HepG2 (cell line): Measurements from ENCODE around the gene SLC5A3. TPM values are rescaled to one million over a fixed set of nuclear protein-coding genes. Genes with fewer than 3 reads are reported as not detected.

Experiments used
- polyA plus RNA-seq, 8 experiments: library from polyadenylated mRNA; depleted of rRNA in 3 of 8; stranded (reverse) in 7 of 8; unstranded in 1 of 8; fragments of >200 nt; fragmentation: Illumina TruSeq in 4 of 8; extraction: Trizol in 4 of 8; gene quantifications; 2 replicates each; pipeline versions ENCODE4 v1.2.1 to v1.2.3, GENCODE V29; 2011 to 2016; ENCODE audit warnings: low read depth in 4 of 8, missing spikeins in 1 of 8, mixed read lengths in 1 of 8; ENCODE audit not compliant: insufficient read depth in 1 of 8
- total RNA-seq, 5 experiments: library from RNA; depleted of rRNA; stranded (reverse); fragments of >200 nt; fragmentation: Illumina TruSeq; extraction: Trizol; gene quantifications; 2 replicates each; pipeline ENCODE4 v1.2.3, GENCODE V29; 2016; ENCODE audit warnings: low read depth in 1 of 5

Gene SLC5A3
- total and polyA plus RNA-seq, 2 of the 13 experiments (the other 11 are each of a cell fraction or from before 2014, with no cell fraction given) = 5.6 to 11.2 TPM

Other genes with a start within 250 kb of the SLC5A3 start
- gene ATP5PO, start 157.8 kb upstream of the SLC5A3 start, total RNA-seq (2016; rRNA removed; fragmentation: Illumina TruSeq; extraction: Trizol) = 256 and 343 TPM in 2 replicates
- gene ATP5PO, start 157.8 kb upstream of the SLC5A3 start, polyA plus RNA-seq (2011; rRNA removed) = 210 and 297 TPM in 2 replicates
- gene MRPS6, start within 50 bp of the SLC5A3 start, total RNA-seq (2016; rRNA removed; fragmentation: Illumina TruSeq; extraction: Trizol) = 26.9 and 35.5 TPM in 2 replicates
- 9.8 and 14.2 TPM in 2 replicates for gene MRPS6, start within 50 bp of the SLC5A3 start, polyA plus RNA-seq (2011; rRNA removed)